Panc1 (cell line): ENCODE measurements around the gene BEGAIN. TPM values are rescaled to one million over a fixed set of nuclear protein-coding genes. Genes with fewer than 3 reads are reported as not detected.

Experiments
- ATAC-seq: fragments of 200-7000 bp; cut with Tn5 transposase; 2 replicates; pipeline ENCODE4 v1.9.1; 2020; ENCODE audit warnings: mild to moderate bottlenecking, moderate library complexity
- BruUV-seq: library from RNA; stranded (reverse); fragments of 400-500 nt; replicated peaks from 2 replicates; lab custom pipeline; 2021; lab: Mats Ljungman, UMichigan
- CTCF ChIA-PET: fragments of 300-600 bp; sonication (Branson Sonifier 250); formaldehyde crosslinking; loops from one replicate; lab custom pipeline; 2022; ENCODE audit warnings: antibody characterized with exemption; lab: Charles Lee
- POLR2A ChIA-PET: fragments of 300-600 bp; sonication (Branson Sonifier 250); formaldehyde crosslinking; loops from one replicate; lab custom pipeline; 2022; ENCODE audit warnings: antibody characterized with exemption; lab: Charles Lee
- DNase-seq: peaks from one replicate; pipeline ENCODE4 v3.0.0-alpha.2; 2010; ENCODE audit warnings: low read depth, low spot score
- H3K27ac ChIP-seq: 2 replicates; pipeline ENCODE4 v1.5.1; 2011; ENCODE audit warnings: mild to moderate bottlenecking, low read length, inconsistent platforms
- H3K27me3 ChIP-seq: fragments of 200-500 bp; sonication (Bioruptor generic); 2 replicates; pipeline ENCODE4 v1.6.0; 2014; ENCODE audit warnings: low read length, inconsistent platforms; ENCODE audit not compliant: control insufficient read depth, insufficient read depth
- H3K36me3 ChIP-seq: fragments of 200-500 bp; sonication (Bioruptor generic); 2 replicates; pipeline ENCODE4 v1.5.1; 2014; ENCODE audit warnings: inconsistent platforms, mild to moderate bottlenecking, low read length, moderate library complexity; ENCODE audit not compliant: control insufficient read depth, insufficient read depth
- H3K4me1 ChIP-seq: 2 replicates; pipeline ENCODE4 v1.5.1; 2011; ENCODE audit warnings: inconsistent platforms, mild to moderate bottlenecking, low read length, moderate library complexity; ENCODE audit not compliant: control insufficient read depth, insufficient read depth
- H3K4me3 ChIP-seq, 2 experiments: 2 replicates each; pipeline ENCODE4 v1.5.1; 2011 to 2012; ENCODE audit warnings: low read depth in 2 of 2, low read length in 2 of 2, mild to moderate bottlenecking in 2 of 2, inconsistent platforms in 1 of 2, moderate library complexity in 1 of 2
- H3K9me3 ChIP-seq: fragments of 200-500 bp; sonication (Bioruptor generic); 2 replicates; pipeline ENCODE4 v1.5.1; 2014; ENCODE audit warnings: low read depth, mild to moderate bottlenecking, inconsistent platforms, low read length, moderate library complexity; ENCODE audit not compliant: control insufficient read depth, insufficient read depth
- POLR2AphosphoS5 ChIP-seq: IDR thresholded peaks from 2 replicates; pipeline ENCODE4 v1.6.1; 2012; ENCODE audit warnings: mild to moderate bottlenecking, low read depth, low read length, moderate library complexity
- SIN3A ChIP-seq: IDR thresholded peaks from 2 replicates; pipeline ENCODE4 v1.6.1; 2012; ENCODE audit warnings: low read depth, mild to moderate bottlenecking, low read length, moderate library complexity, borderline replicate concordance; ENCODE audit not compliant: insufficient read depth
- TCF7L2 ChIP-seq: IDR thresholded peaks from 2 replicates; pipeline ENCODE4 v1.6.1; 2011; ENCODE audit warnings: mild to moderate bottlenecking, low read depth, low read length, inconsistent platforms
- in situ Hi-C: cut with HindIII; loops from 2 replicates; pipeline ENCODE4 v1.10.0; 2016; ENCODE audit warnings: low sequenced_read_pairs, low pct_unique_long_range_greater_than_20kb
- intact Hi-C: fragments of 100-400 bp; cut with micrococcal nuclease; formaldehyde crosslinking; loops from one replicate; pipeline ENCODE4 v1.10.0; 2022; ENCODE audit not compliant: unreplicated experiment
- total RNA-seq: library from RNA; stranded (reverse); gene quantifications from one replicate; pipeline ENCODE4 v1.2.1, GENCODE V29; 2021; ENCODE audit not compliant: unreplicated experiment
- TF ChIP-seq, protein P1 (sequence below): fragments of 450-650 bp; IDR thresholded peaks from 2 replicates; pipeline ENCODE4 v1.5.1; 2017; ENCODE audit warnings: mild to moderate bottlenecking
- TF ChIP-seq, protein P2 (sequence below), 2 experiments: IDR thresholded peaks; 2 replicates each; pipeline ENCODE4 v1.6.1; 2011 to 2012; ENCODE audit warnings: low read depth in 2 of 2, control low read depth in 1 of 2, low read length in 1 of 2, mild to moderate bottlenecking in 1 of 2, moderate library complexity in 1 of 2; ENCODE audit not compliant: insufficient read depth in 1 of 2

Gene BEGAIN
- total RNA-seq, 1 experiment from 2014 or later = 26.5 TPM

DNA sequence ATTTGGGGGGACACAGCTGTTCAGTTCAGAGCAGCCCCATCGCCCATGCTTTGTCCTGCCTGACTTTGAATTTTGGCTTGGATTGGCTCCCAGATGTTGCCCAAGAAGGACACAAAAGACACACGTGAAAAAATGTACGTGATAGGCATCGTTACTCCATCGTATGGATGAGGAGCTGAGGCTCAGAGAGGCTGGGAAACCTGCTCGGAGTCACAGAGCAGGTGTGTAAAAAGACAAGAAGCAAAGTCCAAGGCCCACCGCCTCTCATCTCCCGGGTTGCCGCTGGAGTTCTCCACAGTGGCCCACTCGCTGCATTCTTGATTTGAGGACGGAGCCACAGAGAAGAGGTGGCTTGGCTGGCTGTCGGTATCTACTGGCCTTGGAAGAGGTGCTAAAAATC is 41.0 kb upstream of the BEGAIN start:
- ATAC-seq (no peak), DNase-seq (no peak)
- ChIA-PET POLR2A (no interaction called here), CTCF (interaction anchor here (0.7 kb wide), 1 partner anchor 645 kb away, joined by 3 read pairs; no protein-coding TSS in a partner anchor)
- BruUV-seq = no TSS peak
- H3K36me3 ChIP-seq = no peaks in the 10 kb centered on the region
- intact Hi-C loops (no loop called here), in situ Hi-C loops (no loop called here)
- no peaks in the 10 kb centered on the region for H3K4me1 ChIP-seq
- no peak overlapping the region for H3K4me3 ChIP-seq
- TF ChIP-seq, protein P1, sequence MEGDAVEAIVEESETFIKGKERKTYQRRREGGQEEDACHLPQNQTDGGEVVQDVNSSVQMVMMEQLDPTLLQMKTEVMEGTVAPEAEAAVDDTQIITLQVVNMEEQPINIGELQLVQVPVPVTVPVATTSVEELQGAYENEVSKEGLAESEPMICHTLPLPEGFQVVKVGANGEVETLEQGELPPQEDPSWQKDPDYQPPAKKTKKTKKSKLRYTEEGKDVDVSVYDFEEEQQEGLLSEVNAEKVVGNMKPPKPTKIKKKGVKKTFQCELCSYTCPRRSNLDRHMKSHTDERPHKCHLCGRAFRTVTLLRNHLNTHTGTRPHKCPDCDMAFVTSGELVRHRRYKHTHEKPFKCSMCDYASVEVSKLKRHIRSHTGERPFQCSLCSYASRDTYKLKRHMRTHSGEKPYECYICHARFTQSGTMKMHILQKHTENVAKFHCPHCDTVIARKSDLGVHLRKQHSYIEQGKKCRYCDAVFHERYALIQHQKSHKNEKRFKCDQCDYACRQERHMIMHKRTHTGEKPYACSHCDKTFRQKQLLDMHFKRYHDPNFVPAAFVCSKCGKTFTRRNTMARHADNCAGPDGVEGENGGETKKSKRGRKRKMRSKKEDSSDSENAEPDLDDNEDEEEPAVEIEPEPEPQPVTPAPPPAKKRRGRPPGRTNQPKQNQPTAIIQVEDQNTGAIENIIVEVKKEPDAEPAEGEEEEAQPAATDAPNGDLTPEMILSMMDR = no peak
- TF ChIP-seq TCF7L2 (no peak), POLR2AphosphoS5 (no peak), SIN3A (no peak)
- TF ChIP-seq, protein P2, sequence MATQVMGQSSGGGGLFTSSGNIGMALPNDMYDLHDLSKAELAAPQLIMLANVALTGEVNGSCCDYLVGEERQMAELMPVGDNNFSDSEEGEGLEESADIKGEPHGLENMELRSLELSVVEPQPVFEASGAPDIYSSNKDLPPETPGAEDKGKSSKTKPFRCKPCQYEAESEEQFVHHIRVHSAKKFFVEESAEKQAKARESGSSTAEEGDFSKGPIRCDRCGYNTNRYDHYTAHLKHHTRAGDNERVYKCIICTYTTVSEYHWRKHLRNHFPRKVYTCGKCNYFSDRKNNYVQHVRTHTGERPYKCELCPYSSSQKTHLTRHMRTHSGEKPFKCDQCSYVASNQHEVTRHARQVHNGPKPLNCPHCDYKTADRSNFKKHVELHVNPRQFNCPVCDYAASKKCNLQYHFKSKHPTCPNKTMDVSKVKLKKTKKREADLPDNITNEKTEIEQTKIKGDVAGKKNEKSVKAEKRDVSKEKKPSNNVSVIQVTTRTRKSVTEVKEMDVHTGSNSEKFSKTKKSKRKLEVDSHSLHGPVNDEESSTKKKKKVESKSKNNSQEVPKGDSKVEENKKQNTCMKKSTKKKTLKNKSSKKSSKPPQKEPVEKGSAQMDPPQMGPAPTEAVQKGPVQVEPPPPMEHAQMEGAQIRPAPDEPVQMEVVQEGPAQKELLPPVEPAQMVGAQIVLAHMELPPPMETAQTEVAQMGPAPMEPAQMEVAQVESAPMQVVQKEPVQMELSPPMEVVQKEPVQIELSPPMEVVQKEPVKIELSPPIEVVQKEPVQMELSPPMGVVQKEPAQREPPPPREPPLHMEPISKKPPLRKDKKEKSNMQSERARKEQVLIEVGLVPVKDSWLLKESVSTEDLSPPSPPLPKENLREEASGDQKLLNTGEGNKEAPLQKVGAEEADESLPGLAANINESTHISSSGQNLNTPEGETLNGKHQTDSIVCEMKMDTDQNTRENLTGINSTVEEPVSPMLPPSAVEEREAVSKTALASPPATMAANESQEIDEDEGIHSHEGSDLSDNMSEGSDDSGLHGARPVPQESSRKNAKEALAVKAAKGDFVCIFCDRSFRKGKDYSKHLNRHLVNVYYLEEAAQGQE (IDR thresholded peaks at IDR 0.05; ENCODE audit: insufficient read depth in 1 of 2, low read depth in 2 of 2, low read length in 1 of 2) = no peak
- H3K27me3 ChIP-seq = no peaks in the 10 kb centered on the region
- H3K9me3 ChIP-seq = no peaks in the 10 kb centered on the region
- no peak overlapping the region for H3K27ac ChIP-seq

DNA sequence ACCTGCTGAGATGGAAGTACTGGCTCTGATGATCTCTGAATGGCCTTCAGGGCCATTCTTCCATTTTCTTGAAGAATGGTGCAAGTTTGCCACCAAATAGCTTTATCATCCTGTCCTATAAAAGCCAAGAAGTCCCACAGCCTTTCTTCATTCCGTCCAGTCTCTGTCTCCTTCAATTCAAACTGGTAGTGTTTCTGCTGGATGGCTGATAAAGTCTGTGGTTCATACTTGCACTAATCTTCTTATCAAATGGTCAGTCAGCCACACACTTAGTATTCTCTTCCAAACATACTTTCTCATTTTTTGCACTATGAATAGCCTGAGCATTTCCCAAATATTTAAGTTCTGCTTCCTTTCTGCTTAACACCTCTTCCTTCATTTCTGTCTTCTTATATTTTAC is 39.4 kb upstream of the BEGAIN start:
- CTCF ChIA-PET = no interaction called here
- H3K36me3 ChIP-seq = no peaks in the 10 kb centered on the region
- intact Hi-C loops (no loop called here), in situ Hi-C loops (no loop called here)
- ATAC-seq (no peak), DNase-seq (no peak)
- H3K27me3 ChIP-seq = no peaks in the 10 kb centered on the region
- H3K9me3 ChIP-seq = no peaks in the 10 kb centered on the region
- BruUV-seq = no TSS peak
- POLR2A ChIA-PET = no interaction called here
- H3K27ac ChIP-seq = no peak overlapping the region
- H3K4me3 ChIP-seq = no peak overlapping the region
- H3K4me1 ChIP-seq = no peaks in the 10 kb centered on the region
- TF ChIP-seq TCF7L2 = no peak
- TF ChIP-seq POLR2AphosphoS5 = no peak

DNA sequence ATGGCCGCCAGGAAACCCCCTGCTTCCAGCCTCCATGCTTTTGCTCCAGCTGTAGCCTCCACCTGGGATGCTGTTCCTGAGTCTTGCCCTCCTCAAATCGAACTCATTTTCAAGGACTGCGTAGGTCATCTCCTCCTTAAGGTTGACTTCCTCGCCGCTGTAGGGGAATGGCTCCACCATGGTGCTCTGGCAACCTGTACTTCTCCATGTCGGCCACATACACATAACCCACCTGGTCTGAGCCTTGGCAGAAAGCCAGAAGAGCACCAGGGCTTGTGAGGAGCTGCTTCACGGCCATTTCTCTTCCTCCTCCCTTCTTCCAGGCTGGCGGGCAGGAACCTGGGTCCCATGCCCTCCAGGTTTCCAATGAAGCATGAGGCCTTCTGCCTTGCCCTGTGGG is 36.7 kb upstream of the BEGAIN start:
- TF ChIP-seq POLR2AphosphoS5 = no peak
- no peak for TF ChIP-seq TCF7L2
- TF ChIP-seq, protein P1 = no peak
- TF ChIP-seq SIN3A = no peak
- H3K9me3 ChIP-seq = no peaks in the 10 kb centered on the region
- no peak for DNase-seq
- intact Hi-C loops = no loop called here
- BruUV-seq = no TSS peak
- no peaks in the 10 kb centered on the region for H3K36me3 ChIP-seq
- H3K4me1 ChIP-seq = no peaks in the 10 kb centered on the region
- in situ Hi-C loops = no loop called here
- ChIA-PET POLR2A (no interaction called here), CTCF (no interaction called here)
- H3K27ac ChIP-seq = no peak overlapping the region
- H3K27me3 ChIP-seq = no peaks in the 10 kb centered on the region
- ATAC-seq = no peak
- no peak overlapping the region for H3K4me3 ChIP-seq
